HL-60 (cell line): ENCODE data around the gene IFIT1B.

Source experiments
- GABPA ChIP-seq: IDR thresholded peaks from 2 replicates; pipeline ENCODE4 v1.6.1; 2012; ENCODE audit warnings: low read depth
- REST ChIP-seq: IDR thresholded peaks from 2 replicates; pipeline ENCODE4 v1.6.1; 2012; ENCODE audit warnings: low read depth; ENCODE audit not compliant: insufficient replicate concordance
- TF ChIP-seq, protein P1 (sequence below): IDR thresholded peaks from one replicate; pipeline ENCODE4 v1.5.1; 2011; ENCODE audit warnings: low read length, control low read depth, inconsistent platforms; ENCODE audit not compliant: insufficient read depth

GRCh38 chr10:89428877-89429276 lies 51.0 kb downstream of the IFIT1B start:
- TF ChIP-seq, protein P1, sequence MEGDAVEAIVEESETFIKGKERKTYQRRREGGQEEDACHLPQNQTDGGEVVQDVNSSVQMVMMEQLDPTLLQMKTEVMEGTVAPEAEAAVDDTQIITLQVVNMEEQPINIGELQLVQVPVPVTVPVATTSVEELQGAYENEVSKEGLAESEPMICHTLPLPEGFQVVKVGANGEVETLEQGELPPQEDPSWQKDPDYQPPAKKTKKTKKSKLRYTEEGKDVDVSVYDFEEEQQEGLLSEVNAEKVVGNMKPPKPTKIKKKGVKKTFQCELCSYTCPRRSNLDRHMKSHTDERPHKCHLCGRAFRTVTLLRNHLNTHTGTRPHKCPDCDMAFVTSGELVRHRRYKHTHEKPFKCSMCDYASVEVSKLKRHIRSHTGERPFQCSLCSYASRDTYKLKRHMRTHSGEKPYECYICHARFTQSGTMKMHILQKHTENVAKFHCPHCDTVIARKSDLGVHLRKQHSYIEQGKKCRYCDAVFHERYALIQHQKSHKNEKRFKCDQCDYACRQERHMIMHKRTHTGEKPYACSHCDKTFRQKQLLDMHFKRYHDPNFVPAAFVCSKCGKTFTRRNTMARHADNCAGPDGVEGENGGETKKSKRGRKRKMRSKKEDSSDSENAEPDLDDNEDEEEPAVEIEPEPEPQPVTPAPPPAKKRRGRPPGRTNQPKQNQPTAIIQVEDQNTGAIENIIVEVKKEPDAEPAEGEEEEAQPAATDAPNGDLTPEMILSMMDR, result no peak
- TF ChIP-seq GABPA, result no peak
- TF ChIP-seq REST, result no peak
